ENCODE results near the gene GATA3.

GRCh38 chr10:8035641-8036470 lies 18.6 kb upstream of the GATA3 start:
- TF ChIP-seq POLR2AphosphoS5 (IDR thresholded peaks at IDR 0.05; ENCODE audit: low read depth, low read length) (no peak), POLR2A (IDR thresholded peaks at IDR 0.05; ENCODE audit: low read depth, low read length) (no peak), PAX5 (IDR thresholded peaks at IDR 0.05; ENCODE audit: insufficient read depth, low read length, severe bottlenecking) (no peak)

Data from GM12891 (cell line).